ENCODE data around the gene OR2V2.

DNA sequence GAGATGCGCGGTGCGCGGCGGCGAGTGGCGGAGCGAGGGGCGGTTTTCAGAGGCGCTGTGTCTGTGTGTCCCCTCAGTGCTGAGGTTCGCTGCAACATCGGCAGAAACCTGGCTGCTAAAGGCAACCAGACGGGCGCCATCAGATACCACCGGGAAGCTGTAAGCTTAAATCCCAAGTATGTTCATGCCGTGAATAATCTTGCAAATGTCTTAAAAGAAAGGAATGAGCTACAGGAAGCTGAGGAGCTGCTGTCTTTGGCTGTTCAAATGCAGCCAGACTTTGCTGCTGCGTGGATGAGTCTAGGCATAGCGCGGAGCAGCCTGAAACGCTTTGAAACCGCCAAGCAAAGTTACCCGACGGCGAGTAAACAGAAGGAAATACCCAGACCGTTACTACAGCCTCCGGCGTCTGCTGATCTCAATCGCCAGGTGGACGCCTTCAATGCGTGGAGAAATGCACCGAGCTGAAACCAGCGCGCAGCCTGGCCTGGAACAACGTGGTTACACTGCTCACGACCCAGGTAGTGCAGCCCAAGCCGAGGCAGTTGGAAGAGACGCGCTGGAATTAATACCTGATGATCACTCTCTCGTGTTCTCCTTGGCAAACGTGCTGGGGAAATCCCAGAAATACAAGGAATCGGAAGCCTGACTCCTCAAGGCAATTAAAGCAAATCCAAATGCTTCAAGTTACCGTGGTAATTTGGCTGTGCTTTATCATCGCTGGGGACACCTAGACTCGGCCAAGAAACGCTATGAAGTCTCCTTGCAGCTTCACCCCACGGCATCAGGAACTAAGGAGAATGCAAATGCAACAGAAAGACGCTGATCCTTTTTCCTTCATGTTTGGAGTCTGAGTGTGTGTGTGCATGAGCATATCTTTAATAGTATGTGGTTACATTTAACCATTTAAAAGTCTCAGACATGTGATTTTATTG, 32.3 kb upstream of the OR2V2 start:
- TF ChIP-seq POLR2A (IDR thresholded peaks at IDR 0.05), result no peak
- TF ChIP-seq, protein P1, sequence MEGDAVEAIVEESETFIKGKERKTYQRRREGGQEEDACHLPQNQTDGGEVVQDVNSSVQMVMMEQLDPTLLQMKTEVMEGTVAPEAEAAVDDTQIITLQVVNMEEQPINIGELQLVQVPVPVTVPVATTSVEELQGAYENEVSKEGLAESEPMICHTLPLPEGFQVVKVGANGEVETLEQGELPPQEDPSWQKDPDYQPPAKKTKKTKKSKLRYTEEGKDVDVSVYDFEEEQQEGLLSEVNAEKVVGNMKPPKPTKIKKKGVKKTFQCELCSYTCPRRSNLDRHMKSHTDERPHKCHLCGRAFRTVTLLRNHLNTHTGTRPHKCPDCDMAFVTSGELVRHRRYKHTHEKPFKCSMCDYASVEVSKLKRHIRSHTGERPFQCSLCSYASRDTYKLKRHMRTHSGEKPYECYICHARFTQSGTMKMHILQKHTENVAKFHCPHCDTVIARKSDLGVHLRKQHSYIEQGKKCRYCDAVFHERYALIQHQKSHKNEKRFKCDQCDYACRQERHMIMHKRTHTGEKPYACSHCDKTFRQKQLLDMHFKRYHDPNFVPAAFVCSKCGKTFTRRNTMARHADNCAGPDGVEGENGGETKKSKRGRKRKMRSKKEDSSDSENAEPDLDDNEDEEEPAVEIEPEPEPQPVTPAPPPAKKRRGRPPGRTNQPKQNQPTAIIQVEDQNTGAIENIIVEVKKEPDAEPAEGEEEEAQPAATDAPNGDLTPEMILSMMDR (IDR thresholded peaks at IDR 0.05), result no peak
